ENCODE data around the gene PSMG3. TPM values are rescaled to one million over a fixed set of nuclear protein-coding genes. Genes with fewer than 3 reads are reported as not detected.

Gene PSMG3
- total RNA-seq, 1 experiment from 2014 or later = 63.0 TPM

DNA sequence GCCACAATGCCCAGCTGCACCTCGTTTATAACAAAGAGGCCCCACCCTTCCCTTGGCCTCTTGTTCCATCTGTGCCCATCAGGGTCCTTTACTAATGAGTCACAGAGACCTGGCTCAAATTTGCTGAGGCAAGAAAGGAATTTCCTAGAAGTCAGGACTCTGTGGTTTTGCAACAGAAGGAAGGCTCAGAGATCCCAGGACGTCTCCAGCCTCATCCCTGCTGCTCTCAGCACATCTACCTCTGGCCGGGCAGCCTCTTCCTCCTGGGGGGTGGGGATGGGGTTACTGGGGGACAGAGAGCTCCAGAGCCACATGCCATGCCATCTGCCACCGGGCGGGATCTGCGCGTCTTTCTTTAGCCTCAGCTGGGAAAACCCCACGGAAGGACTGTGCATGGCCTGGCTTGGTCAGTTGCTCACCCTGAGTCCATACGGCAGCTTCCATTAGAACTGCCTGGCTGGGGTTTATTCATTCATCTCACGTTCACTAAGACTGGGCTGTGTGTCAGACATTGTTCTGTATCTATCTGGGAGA lies 41.9 kb upstream of the PSMG3 start:
- no peak overlapping the region for H3K4ac ChIP-seq (ENCODE audit: low read depth, low read length)
- H2BK5ac ChIP-seq (ENCODE audit: insufficient read length, low read length) = no peak overlapping the region
- H3K79me1 ChIP-seq (ENCODE audit: insufficient read depth, low read depth, low read length, poor library complexity, severe bottlenecking) = no peaks in the 10 kb centered on the region
- Mint-ChIP-seq H3K4me3 (no peak overlapping the region), H3K27ac (no peak overlapping the region; a peak in 1 of 7 replicates), H3K27me3 (ENCODE audit: low read depth) (peaks cover 9% of the 10 kb centered on the region), H3K4me1 (peaks cover 8 to 18% of the 10 kb centered on the region in 2 experiments; a peak in 3 of 4 replicates), H3K9me3 (no peaks in the 10 kb centered on the region; a peak in 1 of 5 replicates), H3K36me3 (ENCODE audit: insufficient read depth in 1 of 3, low read depth in 3 of 3) (no peaks in the 10 kb centered on the region)
- H3K14ac ChIP-seq (ENCODE audit: insufficient read depth, low read length) = no peak overlapping the region
- WGBS (ENCODE audit: extremely low coverage, insufficient read length, low lambda C conversion rate) = no CpG with 5 or more reads among the region's 10 CpGs
- no peak overlapping the region for H3K4me2 ChIP-seq (ENCODE audit: insufficient read depth, insufficient read length, low read length)
- no peak overlapping the region for H3K9ac ChIP-seq (ENCODE audit: extremely low read depth, insufficient read length, low read length)
- no peaks in the 10 kb centered on the region for H3K79me2 ChIP-seq (ENCODE audit: insufficient read depth, low read length)
- no peak overlapping the region for H2AFZ ChIP-seq (ENCODE audit: low read length)
- no peak overlapping the region for H2BK120ac ChIP-seq (ENCODE audit: low read depth, low read length, poor library complexity, severe bottlenecking)
- no peaks in the 10 kb centered on the region for H4K20me1 ChIP-seq (ENCODE audit: control insufficient read depth, insufficient read depth, insufficient read length)
- TF ChIP-seq, protein P1, sequence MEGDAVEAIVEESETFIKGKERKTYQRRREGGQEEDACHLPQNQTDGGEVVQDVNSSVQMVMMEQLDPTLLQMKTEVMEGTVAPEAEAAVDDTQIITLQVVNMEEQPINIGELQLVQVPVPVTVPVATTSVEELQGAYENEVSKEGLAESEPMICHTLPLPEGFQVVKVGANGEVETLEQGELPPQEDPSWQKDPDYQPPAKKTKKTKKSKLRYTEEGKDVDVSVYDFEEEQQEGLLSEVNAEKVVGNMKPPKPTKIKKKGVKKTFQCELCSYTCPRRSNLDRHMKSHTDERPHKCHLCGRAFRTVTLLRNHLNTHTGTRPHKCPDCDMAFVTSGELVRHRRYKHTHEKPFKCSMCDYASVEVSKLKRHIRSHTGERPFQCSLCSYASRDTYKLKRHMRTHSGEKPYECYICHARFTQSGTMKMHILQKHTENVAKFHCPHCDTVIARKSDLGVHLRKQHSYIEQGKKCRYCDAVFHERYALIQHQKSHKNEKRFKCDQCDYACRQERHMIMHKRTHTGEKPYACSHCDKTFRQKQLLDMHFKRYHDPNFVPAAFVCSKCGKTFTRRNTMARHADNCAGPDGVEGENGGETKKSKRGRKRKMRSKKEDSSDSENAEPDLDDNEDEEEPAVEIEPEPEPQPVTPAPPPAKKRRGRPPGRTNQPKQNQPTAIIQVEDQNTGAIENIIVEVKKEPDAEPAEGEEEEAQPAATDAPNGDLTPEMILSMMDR (conservative IDR thresholded peaks at IDR 0.05) = no peak
- no peak overlapping the region for H2BK20ac ChIP-seq (ENCODE audit: low read depth, low read length, poor library complexity, severe bottlenecking)
- no peak for DNase-seq
- no peak overlapping the region for H4K8ac ChIP-seq (replicated peaks; ENCODE audit: insufficient read length, low read depth, low read length)
- H3K23ac ChIP-seq (ENCODE audit: insufficient read length, low read depth, low read length) = no peak overlapping the region
- H3K27ac ChIP-seq (ENCODE audit: insufficient read length, low read depth, low read length) = no peak overlapping the region
- no peak overlapping the region for H3T11ph ChIP-seq (ENCODE audit: low read length)
- no peaks in the 10 kb centered on the region for H3K27me3 ChIP-seq (ENCODE audit: insufficient read depth, low read length)
- H2AK5ac ChIP-seq (ENCODE audit: insufficient read length, low read length) = no peak overlapping the region
- H4K5ac ChIP-seq (ENCODE audit: insufficient read length, low read depth, low read length) = no peak overlapping the region
- H2BK12ac ChIP-seq (ENCODE audit: insufficient read length, low read depth, low read length) = no peak overlapping the region
- no peak overlapping the region for H3K18ac ChIP-seq (ENCODE audit: insufficient read length, low read depth, low read length)
- no peak overlapping the region for H4K91ac ChIP-seq (ENCODE audit: insufficient read length, low read depth, low read length)
- H3K4me1 ChIP-seq (ENCODE audit: insufficient read depth, low read length) = no peaks in the 10 kb centered on the region
- H2BK15ac ChIP-seq (ENCODE audit: low read depth, low read length) = no peak overlapping the region
- no peaks in the 10 kb centered on the region for H3K23me2 ChIP-seq (ENCODE audit: insufficient read length, low read depth, low read length, poor library complexity, severe bottlenecking)
- no peaks in the 10 kb centered on the region for H3K9me3 ChIP-seq (ENCODE audit: control insufficient read depth, low read depth, low read length)
- H3K56ac ChIP-seq (ENCODE audit: insufficient read length, low read depth, low read length) = no peak overlapping the region

Data from H9 (cell line).